ENCODE results near the gene COL4A3.
"Not testable (repeated sequence)": the region's sequence is repeated elsewhere in the genome, so short reads cannot be mapped to it uniquely, and the experiment has no call there.

Gene COL4A3

GRCh38 chr2:227214622-227215041, 50.2 kb downstream of the COL4A3 start:
- no peak for DNase-seq (ENCODE audit: low spot score)

- DNase-seq (ENCODE audit: low spot score): no peak
Measured at GRCh38 chr2:227219312-227220105, 55.1 kb downstream of the COL4A3 start.

GRCh38 chr2:227221120-227221519, 56.7 kb downstream of the COL4A3 start:
- no peak for DNase-seq (ENCODE audit: low spot score)

GRCh38 chr2:227222292-227222691, 57.9 kb downstream of the COL4A3 start:
- DNase-seq (ENCODE audit: low spot score): no peak

GRCh38 chr2:227225641-227226040, 61.2 kb downstream of the COL4A3 start:
- not testable (repeated sequence) for DNase-seq (ENCODE audit: low spot score)

GRCh38 chr2:227228061-227228667, 63.7 kb downstream of the COL4A3 start:
- no peak for DNase-seq (ENCODE audit: low spot score)

GRCh38 chr2:227230151-227230550, 65.7 kb downstream of the COL4A3 start:
- DNase-seq (ENCODE audit: low spot score): no peak

- no peak for DNase-seq (ENCODE audit: low spot score)
Measured at GRCh38 chr2:227234429-227234828, 70.0 kb downstream of the COL4A3 start.

- DNase-seq (ENCODE audit: low spot score): no peak
Measured at GRCh38 chr2:227237786-227238185, 73.4 kb downstream of the COL4A3 start.

GRCh38 chr2:227238238-227239237, 74.1 kb downstream of the COL4A3 start:
- peak; percentile 58 for DNase-seq (ENCODE audit: low spot score)

GRCh38 chr2:227241005-227241404, 76.6 kb downstream of the COL4A3 start:
- no peak for DNase-seq (ENCODE audit: low spot score)

- DNase-seq (ENCODE audit: low spot score): no peak
Measured at GRCh38 chr2:227248876-227249275, 84.5 kb downstream of the COL4A3 start.

GRCh38 chr2:227252831-227253230, 88.4 kb downstream of the COL4A3 start:
- no peak for DNase-seq (ENCODE audit: low spot score)

- no peak for DNase-seq (ENCODE audit: low spot score)
Measured at GRCh38 chr2:227256605-227257004, 92.2 kb downstream of the COL4A3 start.

GRCh38 chr2:227257820-227258219, 93.4 kb downstream of the COL4A3 start:
- DNase-seq (ENCODE audit: low spot score): no peak

- DNase-seq (ENCODE audit: low spot score): no peak
Measured at GRCh38 chr2:227260041-227260440, 95.6 kb downstream of the COL4A3 start.

- DNase-seq (ENCODE audit: low spot score): no peak
Measured at GRCh38 chr2:227267410-227268115, 103.1 kb downstream of the COL4A3 start.

- DNase-seq (ENCODE audit: low spot score): no peak
Measured at GRCh38 chr2:227280895-227281294, 116.5 kb downstream of the COL4A3 start.

- DNase-seq (ENCODE audit: low spot score): no peak
Measured at GRCh38 chr2:227285741-227286236, 121.4 kb downstream of the COL4A3 start.

GRCh38 chr2:227287771-227288170, 123.3 kb downstream of the COL4A3 start:
- no peak for DNase-seq (ENCODE audit: low spot score)

GRCh38 chr2:227292314-227292713, 127.9 kb downstream of the COL4A3 start:
- DNase-seq (ENCODE audit: low spot score): no peak

GRCh38 chr2:227293531-227293930, 129.1 kb downstream of the COL4A3 start:
- DNase-seq (ENCODE audit: low spot score): no peak
